ENCODE results near the gene FDXACB1. TPM values are rescaled to one million over a fixed set of nuclear protein-coding genes. Genes with fewer than 3 reads are reported as not detected.

Gene FDXACB1
- total RNA-seq, 1 donor from 2014 or later: 1.7 TPM

GRCh38 chr11:111841370-111842053, 37.5 kb downstream of the FDXACB1 start:
- Histone ChIP-seq H3K4me1 (ENCODE audit: insufficient read depth, low read length) (peaks cover 13% of the 10 kb centered on the region), H3K4me3 (ENCODE audit: insufficient read depth, low read depth, low read length) (no peak overlapping the region), H4K20me1 (ENCODE audit: insufficient read depth, low read length) (no peaks in the 10 kb centered on the region), H3K27ac (ENCODE audit: low read depth, low read length) (peak overlapping the region; percentile 34), H3K9ac (ENCODE audit: low read length) (peak overlapping the region; percentile 53), H3K36me3 (ENCODE audit: insufficient read depth, low read length) (peaks cover 14% of the 10 kb centered on the region), H2AFZ (ENCODE audit: low read depth, low read length) (no peak overlapping the region), H3K79me2 (ENCODE audit: insufficient read depth, low read length) (no peaks in the 10 kb centered on the region), H3K4me2 (ENCODE audit: low read length) (peak overlapping the region; percentile 17), H3K27me3 (ENCODE audit: insufficient read depth, low read length) (no peaks in the 10 kb centered on the region), H3K9me3 (ENCODE audit: insufficient read depth, low read depth, low read length) (no peaks in the 10 kb centered on the region)
- peak overlapping the region; percentile 69 for H3K27ac Mint-ChIP-seq (ENCODE audit: unreplicated experiment)
- FAIRE-seq (peak; percentile 88), DNase-seq (ENCODE audit: low read depth) (peak; percentile 91)
- H3K4me1 Mint-ChIP-seq (ENCODE audit: low read depth, unreplicated experiment): peaks cover 40% of the 10 kb centered on the region
- H3K36me3 Mint-ChIP-seq (ENCODE audit: low read depth, unreplicated experiment): peaks cover 2% of the 10 kb centered on the region
- no peak for TF ChIP-seq EZH2 (IDR thresholded peaks at IDR 0.05; ENCODE audit: insufficient read depth, low read length)
- peak; percentile 92 for TF ChIP-seq CTCF (IDR thresholded peaks at IDR 0.05; ENCODE audit: insufficient read depth, low read depth, low read length)
- no peaks in the 10 kb centered on the region for H3K9me3 Mint-ChIP-seq (ENCODE audit: unreplicated experiment)
- no peaks in the 10 kb centered on the region for H3K27me3 Mint-ChIP-seq (ENCODE audit: low read depth, unreplicated experiment)
- H3K4me3 Mint-ChIP-seq (ENCODE audit: unreplicated experiment): peak overlapping the region; percentile 29

GRCh38 chr11:111840143-111840542, 38.8 kb downstream of the FDXACB1 start:
- DNase-seq (ENCODE audit: low read depth) (no peak), FAIRE-seq (peak; percentile 50)
- Mint-ChIP-seq H3K27ac (ENCODE audit: unreplicated experiment) (no peak overlapping the region), H3K9me3 (ENCODE audit: unreplicated experiment) (no peaks in the 10 kb centered on the region), H3K27me3 (ENCODE audit: low read depth, unreplicated experiment) (no peaks in the 10 kb centered on the region), H3K4me3 (ENCODE audit: unreplicated experiment) (no peak overlapping the region), H3K4me1 (ENCODE audit: low read depth, unreplicated experiment) (peaks cover 31% of the 10 kb centered on the region), H3K36me3 (ENCODE audit: low read depth, unreplicated experiment) (peaks cover 5% of the 10 kb centered on the region)
- H3K4me3 ChIP-seq (ENCODE audit: insufficient read depth, low read depth, low read length): no peak overlapping the region
- H3K27me3 ChIP-seq (ENCODE audit: insufficient read depth, low read length): no peaks in the 10 kb centered on the region
- H3K4me1 ChIP-seq (ENCODE audit: insufficient read depth, low read length): peaks cover 5% of the 10 kb centered on the region
- H2AFZ ChIP-seq (ENCODE audit: low read depth, low read length): no peak overlapping the region
- peaks cover 14% of the 10 kb centered on the region for H3K36me3 ChIP-seq (ENCODE audit: insufficient read depth, low read length)
- H3K9me3 ChIP-seq (ENCODE audit: insufficient read depth, low read depth, low read length): no peaks in the 10 kb centered on the region
- H3K4me2 ChIP-seq (ENCODE audit: low read length): no peak overlapping the region
- TF ChIP-seq EZH2 (IDR thresholded peaks at IDR 0.05; ENCODE audit: insufficient read depth, low read length): no peak
- no peak for TF ChIP-seq CTCF (IDR thresholded peaks at IDR 0.05; ENCODE audit: insufficient read depth, low read depth, low read length)
- H3K27ac ChIP-seq (ENCODE audit: low read depth, low read length): no peak overlapping the region
- no peak overlapping the region for H3K9ac ChIP-seq (ENCODE audit: low read length)
- H3K79me2 ChIP-seq (ENCODE audit: insufficient read depth, low read length): no peaks in the 10 kb centered on the region
- H4K20me1 ChIP-seq (ENCODE audit: insufficient read depth, low read length): no peaks in the 10 kb centered on the region

- FAIRE-seq: no peak
- no peak overlapping the region for H3K27ac ChIP-seq (ENCODE audit: low read depth, low read length)
These were observed 40.9 kb downstream of the FDXACB1 start for GRCh38 chr11:111838054-111838453.

More at GRCh38 chr11:111838054-111838453, 40.9 kb downstream of the FDXACB1 start:
- DNase-seq (ENCODE audit: low read depth): no peak
- peaks cover 5% of the 10 kb centered on the region for H3K36me3 Mint-ChIP-seq (ENCODE audit: low read depth, unreplicated experiment)
- H3K36me3 ChIP-seq (ENCODE audit: insufficient read depth, low read length): peaks cover 10% of the 10 kb centered on the region
- H3K9ac ChIP-seq (ENCODE audit: low read length): no peak overlapping the region
- TF ChIP-seq CTCF (IDR thresholded peaks at IDR 0.05; ENCODE audit: insufficient read depth, low read depth, low read length): no peak
- TF ChIP-seq EZH2 (IDR thresholded peaks at IDR 0.05; ENCODE audit: insufficient read depth, low read length): no peak
- no peaks in the 10 kb centered on the region for H3K27me3 ChIP-seq (ENCODE audit: insufficient read depth, low read length)
- H3K9me3 Mint-ChIP-seq (ENCODE audit: unreplicated experiment): no peaks in the 10 kb centered on the region
- H3K9me3 ChIP-seq (ENCODE audit: insufficient read depth, low read depth, low read length): no peaks in the 10 kb centered on the region
- H4K20me1 ChIP-seq (ENCODE audit: insufficient read depth, low read length): no peaks in the 10 kb centered on the region
- H3K4me2 ChIP-seq (ENCODE audit: low read length): no peak overlapping the region
- no peak overlapping the region for H3K27ac Mint-ChIP-seq (ENCODE audit: unreplicated experiment)
- no peaks in the 10 kb centered on the region for H3K27me3 Mint-ChIP-seq (ENCODE audit: low read depth, unreplicated experiment)
- peaks cover 5% of the 10 kb centered on the region for H3K4me1 ChIP-seq (ENCODE audit: insufficient read depth, low read length)
- H3K79me2 ChIP-seq (ENCODE audit: insufficient read depth, low read length): no peaks in the 10 kb centered on the region
- H3K4me3 Mint-ChIP-seq (ENCODE audit: unreplicated experiment): no peak overlapping the region
- H3K4me1 Mint-ChIP-seq (ENCODE audit: low read depth, unreplicated experiment): peaks cover 30% of the 10 kb centered on the region
- no peak overlapping the region for H2AFZ ChIP-seq (ENCODE audit: low read depth, low read length)
- no peak overlapping the region for H3K4me3 ChIP-seq (ENCODE audit: insufficient read depth, low read depth, low read length)

All from astrocyte (in vitro differentiated cells and primary cell).